Measurements from ENCODE around the gene TBCD. TPM values are rescaled to one million over a fixed set of nuclear protein-coding genes. Genes with fewer than 3 reads are reported as not detected.

The TBCD gene
- total RNA-seq, 1 experiment from 2014 or later: 29.6 TPM

GRCh38 chr17:82795615-82796014, 43.8 kb downstream of the TBCD start:
- ChIA-PET CTCF (no interaction called here), POLR2A (ENCODE audit: unreplicated experiment) (no interaction called here)
- DNase-seq: no peak
- intact Hi-C loops (cut with micrococcal nuclease): no loop called here
- H3K4me3 ChIP-seq (ENCODE audit: low read length): no peak overlapping the region
- H3K27ac ChIP-seq (ENCODE audit: low read length): no peak overlapping the region
- no peaks in the 10 kb centered on the region for H3K9me3 ChIP-seq (ENCODE audit: low read length)
- no peak overlapping the region for H3K9ac ChIP-seq (ENCODE audit: low read length)
- no peak for ATAC-seq
- no peak overlapping the region for H2AFZ ChIP-seq (ENCODE audit: low read length)
- H3K9me2 ChIP-seq (replicated peaks; ENCODE audit: low read length): no peaks in the 10 kb centered on the region
- H3F3A ChIP-seq (ENCODE audit: low read length, unreplicated experiment): peaks cover 4% of the 10 kb centered on the region
- no TSS peak for BruUV-seq (replicated peaks)
- no peak overlapping the region for H3K4me2 ChIP-seq (ENCODE audit: low read length)
- no peaks in the 10 kb centered on the region for H3K36me3 ChIP-seq (ENCODE audit: low read depth, low read length)
- no peaks in the 10 kb centered on the region for H4K20me1 ChIP-seq (ENCODE audit: low read length)
- H3K27me3 ChIP-seq (ENCODE audit: low read length): no peaks in the 10 kb centered on the region
- no peak for TF ChIP-seq EZH2 (IDR thresholded peaks at IDR 0.05; ENCODE audit: low read length, unreplicated experiment)
- TF ChIP-seq CTCF (conservative IDR thresholded peaks at IDR 0.05; ENCODE audit: low read depth, low read length): no peak
- no peak for TF ChIP-seq EZH2phosphoT487 (IDR thresholded peaks at IDR 0.05; ENCODE audit: borderline replicate concordance, low read length)
- H3K79me2 ChIP-seq (ENCODE audit: low read length): 0 out of 2 replicates have a peak, but pooled peaks cover 4% of the 10 kb centered on the region
- H3K4me1 ChIP-seq (ENCODE audit: insufficient read depth, low read length): no peaks in the 10 kb centered on the region; the same call in 1 of the 2 replicates

DNA sequence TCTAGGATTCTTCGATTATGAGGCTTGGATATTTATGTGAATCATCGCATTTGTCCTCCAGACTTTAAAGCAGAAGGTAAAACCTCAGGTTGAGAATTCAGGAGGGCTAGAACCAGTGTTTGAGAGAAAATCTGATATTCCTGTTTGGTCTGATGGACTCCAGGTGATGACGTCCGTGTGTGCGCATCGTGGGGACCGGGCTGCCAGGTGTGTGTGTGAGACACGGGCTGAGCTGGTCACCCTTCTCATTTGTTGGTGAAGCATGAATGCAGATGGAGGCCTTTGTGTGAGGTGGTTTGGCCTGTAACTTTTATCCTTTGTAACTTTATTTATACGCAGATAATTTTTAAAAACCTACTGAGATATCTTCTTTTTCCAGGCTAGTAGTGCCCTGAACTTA, 45.2 kb downstream of the TBCD start:
- ChIA-PET POLR2A (ENCODE audit: unreplicated experiment) (no interaction called here), CTCF (no interaction called here)
- ATAC-seq: no peak
- Histone ChIP-seq H3K9ac (ENCODE audit: low read length) (no peak overlapping the region), H3K4me2 (ENCODE audit: low read length) (no peak overlapping the region), H3K27ac (ENCODE audit: low read length) (no peak overlapping the region), H3K9me2 (replicated peaks; ENCODE audit: low read length) (no peaks in the 10 kb centered on the region), H4K20me1 (ENCODE audit: low read length) (no peaks in the 10 kb centered on the region), H3K79me2 (ENCODE audit: low read length) (0 out of 2 replicates have a peak, but pooled peaks cover 4% of the 10 kb centered on the region), H3K4me3 (ENCODE audit: low read length) (no peak overlapping the region), H3K27me3 (ENCODE audit: low read length) (no peaks in the 10 kb centered on the region), H3K9me3 (ENCODE audit: low read length) (no peaks in the 10 kb centered on the region), H3F3A (ENCODE audit: low read length, unreplicated experiment) (peaks cover 4% of the 10 kb centered on the region), H3K36me3 (ENCODE audit: low read depth, low read length) (no peaks in the 10 kb centered on the region), H2AFZ (ENCODE audit: low read length) (no peak overlapping the region), H3K4me1 (ENCODE audit: insufficient read depth, low read length) (no peaks in the 10 kb centered on the region)
- no TSS peak for BruUV-seq (replicated peaks)
- TF ChIP-seq EZH2 (IDR thresholded peaks at IDR 0.05; ENCODE audit: low read length, unreplicated experiment) (no peak), EZH2phosphoT487 (IDR thresholded peaks at IDR 0.05; ENCODE audit: borderline replicate concordance, low read length) (no peak), CTCF (conservative IDR thresholded peaks at IDR 0.05; ENCODE audit: low read depth, low read length) (no peak)
- intact Hi-C loops (cut with micrococcal nuclease): no loop called here
- no peak for DNase-seq

GRCh38 chr17:82798752-82799151, 46.9 kb downstream of the TBCD start:
- H3K9me2 ChIP-seq (replicated peaks; ENCODE audit: low read length): no peaks in the 10 kb centered on the region
- H3K27me3 ChIP-seq (ENCODE audit: low read length): no peaks in the 10 kb centered on the region
- no peak overlapping the region for H3K4me3 ChIP-seq (ENCODE audit: low read length)
- ATAC-seq: no peak
- no peak overlapping the region for H3K9ac ChIP-seq (ENCODE audit: low read length)
- H3K4me2 ChIP-seq (ENCODE audit: low read length): no peak overlapping the region
- H2AFZ ChIP-seq (ENCODE audit: low read length): no peak overlapping the region
- peaks cover 4% of the 10 kb centered on the region for H3F3A ChIP-seq (ENCODE audit: low read length, unreplicated experiment)
- no TSS peak for BruUV-seq (replicated peaks)
- no peaks in the 10 kb centered on the region for H3K4me1 ChIP-seq (ENCODE audit: insufficient read depth, low read length)
- TF ChIP-seq EZH2 (IDR thresholded peaks at IDR 0.05; ENCODE audit: low read length, unreplicated experiment) (no peak), CTCF (conservative IDR thresholded peaks at IDR 0.05; ENCODE audit: low read depth, low read length) (no peak), EZH2phosphoT487 (IDR thresholded peaks at IDR 0.05; ENCODE audit: borderline replicate concordance, low read length) (no peak)
- H3K79me2 ChIP-seq (ENCODE audit: low read length): no peaks in the 10 kb centered on the region
- ChIA-PET POLR2A (ENCODE audit: unreplicated experiment) (no interaction called here), CTCF (no interaction called here)
- no peaks in the 10 kb centered on the region for H4K20me1 ChIP-seq (ENCODE audit: low read length)
- no peaks in the 10 kb centered on the region for H3K9me3 ChIP-seq (ENCODE audit: low read length)
- intact Hi-C loops (cut with micrococcal nuclease): no loop called here
- DNase-seq: no peak
- H3K36me3 ChIP-seq (ENCODE audit: low read depth, low read length): no peaks in the 10 kb centered on the region
- no peak overlapping the region for H3K27ac ChIP-seq (ENCODE audit: low read length)
